ENCODE results near the gene RHBDL2. TPM values are rescaled to one million over a fixed set of nuclear protein-coding genes. Genes with fewer than 3 reads are reported as not detected.
A peak's percentile ranks its signal among the peaks of the same experiment; 100 is the strongest.

Gene RHBDL2
- total and polyA plus RNA-seq, 9 of the 15 experiments (the other 6 are each of a cell fraction or from before 2014, with no cell fraction given) = not detected

- peak; percentile 66; the same call in 1 of the 2 replicates for TF ChIP-seq THRB (CRISPR knock-in tag; conservative IDR thresholded peaks at IDR 0.05)
- TF ChIP-seq CBX8 (IDR thresholded peaks at IDR 0.05; ENCODE audit: borderline replicate concordance, extremely low read depth, low read depth, low read length, poor library complexity, severe bottlenecking) = no peak
- peak; percentile 89 to 98; a peak in 3 of 4 replicates for TF ChIP-seq FOXA3 (CRISPR knock-in tag; conservative IDR thresholded peaks at IDR 0.05 in 1 of 2, IDR thresholded peaks at IDR 0.05 in 1 of 2)
- no peak for TF ChIP-seq NKRF (IDR thresholded peaks at IDR 0.05; ENCODE audit: borderline replicate concordance)
- 0 out of 2 replicates have a peak, but pooled peaks have one; percentile 58 for TF ChIP-seq ZNF583 (CRISPR knock-in tag; IDR thresholded peaks at IDR 0.05)
- peak; percentile 76; the same call in 1 of the 2 replicates for TF ChIP-seq MTA3 (IDR thresholded peaks at IDR 0.05; ENCODE audit: borderline replicate concordance)
- no peak for TF ChIP-seq STAG1 (CRISPR knock-in tag; IDR thresholded peaks at IDR 0.05; ENCODE audit: borderline replicate concordance)
- TF ChIP-seq SMC3 (conservative IDR thresholded peaks at IDR 0.05; ENCODE audit: insufficient read depth, low read depth, low read length) = no peak
- no peak for TF ChIP-seq PKNOX1 (IDR thresholded peaks at IDR 0.05)
- peak; percentile 81 for TF ChIP-seq FOSL1 (tag; conservative IDR thresholded peaks at IDR 0.05)
- no peak for TF ChIP-seq KAT8 (IDR thresholded peaks at IDR 0.05; ENCODE audit: low read depth)
- peak; percentile 71; the same call in 1 of the 2 replicates for TF ChIP-seq BCOR (IDR thresholded peaks at IDR 0.05)
- TF ChIP-seq CREBBP (IDR thresholded peaks at IDR 0.05; ENCODE audit: low read depth, low read length) = no peak
- peak; percentile 85 for TF ChIP-seq CUX1 (CRISPR knock-in tag; IDR thresholded peaks at IDR 0.05)
- no peak for TF ChIP-seq ZBTB7A (IDR thresholded peaks at IDR 0.05; ENCODE audit: borderline replicate concordance, control insufficient read depth, low read depth, low read length)
- no peak for TF ChIP-seq ID3 (CRISPR knock-in tag; IDR thresholded peaks at IDR 0.05)
- peak; percentile 85 for TF ChIP-seq ID3 (tag; IDR thresholded peaks at IDR 0.05)
These were observed 26.2 kb downstream of the RHBDL2 start (continued) for GRCh38 chr1:38915352-38915948.

All from K562 (cell line).